Measurements from ENCODE around the gene UBE2E2.

Gene UBE2E2

DNA sequence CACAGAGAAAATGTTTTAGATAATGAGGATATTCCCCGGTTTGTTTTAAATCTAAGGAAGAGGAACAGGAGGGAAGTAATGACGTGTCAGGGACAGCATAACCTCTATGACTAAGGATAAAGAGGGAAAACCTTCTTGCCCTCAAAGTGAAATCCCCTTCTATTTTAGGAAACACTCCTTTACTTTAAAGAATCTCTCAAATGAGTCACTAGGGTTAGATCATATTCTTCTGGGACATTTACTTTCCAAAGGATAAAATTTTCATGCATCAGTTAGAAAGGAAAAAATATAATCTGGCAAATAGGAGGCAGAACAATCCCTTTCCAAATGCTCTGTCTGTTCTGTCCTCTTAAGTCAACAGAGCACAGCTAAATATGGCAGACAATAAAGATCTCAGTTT, 43.2 kb upstream of the UBE2E2 start:
- no peak for TF ChIP-seq EZH2 (IDR thresholded peaks at IDR 0.05; ENCODE audit: borderline replicate concordance, low read depth, low read length, severe bottlenecking)
- TF ChIP-seq, protein P1, sequence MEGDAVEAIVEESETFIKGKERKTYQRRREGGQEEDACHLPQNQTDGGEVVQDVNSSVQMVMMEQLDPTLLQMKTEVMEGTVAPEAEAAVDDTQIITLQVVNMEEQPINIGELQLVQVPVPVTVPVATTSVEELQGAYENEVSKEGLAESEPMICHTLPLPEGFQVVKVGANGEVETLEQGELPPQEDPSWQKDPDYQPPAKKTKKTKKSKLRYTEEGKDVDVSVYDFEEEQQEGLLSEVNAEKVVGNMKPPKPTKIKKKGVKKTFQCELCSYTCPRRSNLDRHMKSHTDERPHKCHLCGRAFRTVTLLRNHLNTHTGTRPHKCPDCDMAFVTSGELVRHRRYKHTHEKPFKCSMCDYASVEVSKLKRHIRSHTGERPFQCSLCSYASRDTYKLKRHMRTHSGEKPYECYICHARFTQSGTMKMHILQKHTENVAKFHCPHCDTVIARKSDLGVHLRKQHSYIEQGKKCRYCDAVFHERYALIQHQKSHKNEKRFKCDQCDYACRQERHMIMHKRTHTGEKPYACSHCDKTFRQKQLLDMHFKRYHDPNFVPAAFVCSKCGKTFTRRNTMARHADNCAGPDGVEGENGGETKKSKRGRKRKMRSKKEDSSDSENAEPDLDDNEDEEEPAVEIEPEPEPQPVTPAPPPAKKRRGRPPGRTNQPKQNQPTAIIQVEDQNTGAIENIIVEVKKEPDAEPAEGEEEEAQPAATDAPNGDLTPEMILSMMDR (IDR thresholded peaks at IDR 0.05; ENCODE audit: borderline replicate concordance, extremely low read depth, low read length, poor library complexity, severe bottlenecking) = no peak
- H3K4me3 ChIP-seq (ENCODE audit: low read depth in 1 of 2, low read length in 2 of 2) = no peak overlapping the region
- no peak overlapping the region for H2AFZ ChIP-seq (ENCODE audit: low read depth, low read length)
- ATAC-seq (ENCODE audit: insufficient read depth, low read depth) (no peak), DNase-seq (no peak)
- H3K9me3 ChIP-seq (ENCODE audit: insufficient read depth, low read length, severe bottlenecking) = no peaks in the 10 kb centered on the region
- H3K27me3 ChIP-seq (ENCODE audit: insufficient read depth, low read length, poor library complexity) = no peaks in the 10 kb centered on the region
- H3K9ac ChIP-seq (ENCODE audit: low read depth, low read length) = no peak overlapping the region
- no peaks in the 10 kb centered on the region for H4K20me1 ChIP-seq (ENCODE audit: insufficient read depth, low read length)
- H3K27ac ChIP-seq (ENCODE audit: low read length) = no peak overlapping the region
- no peaks in the 10 kb centered on the region for H3K4me1 ChIP-seq (ENCODE audit: insufficient read depth, low read length)
- H3K79me2 ChIP-seq (ENCODE audit: insufficient read depth, low read length) = no peaks in the 10 kb centered on the region
- no peaks in the 10 kb centered on the region for H3K36me3 ChIP-seq (ENCODE audit: insufficient read depth, low read length)
- H3K4me2 ChIP-seq (ENCODE audit: insufficient read depth, low read length) = no peak overlapping the region

DNA sequence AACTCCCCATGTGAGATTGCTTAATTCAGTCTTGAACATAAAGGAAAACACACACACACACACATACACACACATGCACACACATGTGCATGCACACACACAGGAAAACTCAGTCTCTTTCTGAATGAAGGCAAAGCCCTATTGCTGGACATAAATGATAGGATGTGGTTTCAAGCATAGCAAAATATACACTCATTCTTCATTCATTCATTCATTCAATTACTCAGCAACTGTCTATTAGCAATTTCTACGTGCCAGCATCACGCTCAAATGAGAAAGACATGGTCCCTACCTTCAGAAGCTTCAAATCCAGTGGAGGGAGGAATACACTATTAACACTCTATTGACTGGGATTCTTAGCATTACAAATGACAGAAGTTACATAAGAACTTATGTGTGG, 41.8 kb upstream of the UBE2E2 start:
- H3K4me3 ChIP-seq (ENCODE audit: low read depth in 1 of 2, low read length in 2 of 2) = no peak overlapping the region
- H3K79me2 ChIP-seq (ENCODE audit: insufficient read depth, low read length) = no peaks in the 10 kb centered on the region
- no peaks in the 10 kb centered on the region for H3K4me1 ChIP-seq (ENCODE audit: insufficient read depth, low read length)
- ATAC-seq (ENCODE audit: insufficient read depth, low read depth) (no peak), DNase-seq (no peak)
- no peaks in the 10 kb centered on the region for H3K36me3 ChIP-seq (ENCODE audit: insufficient read depth, low read length)
- H3K4me2 ChIP-seq (ENCODE audit: insufficient read depth, low read length) = no peak overlapping the region
- H3K9me3 ChIP-seq (ENCODE audit: insufficient read depth, low read length, severe bottlenecking) = no peaks in the 10 kb centered on the region
- no peaks in the 10 kb centered on the region for H4K20me1 ChIP-seq (ENCODE audit: insufficient read depth, low read length)
- no peak overlapping the region for H3K27ac ChIP-seq (ENCODE audit: low read length)
- no peaks in the 10 kb centered on the region for H3K27me3 ChIP-seq (ENCODE audit: insufficient read depth, low read length, poor library complexity)
- H3K9ac ChIP-seq (ENCODE audit: low read depth, low read length) = no peak overlapping the region
- TF ChIP-seq, protein P1 (IDR thresholded peaks at IDR 0.05; ENCODE audit: borderline replicate concordance, extremely low read depth, low read length, poor library complexity, severe bottlenecking) = no peak
- no peak for TF ChIP-seq EZH2 (IDR thresholded peaks at IDR 0.05; ENCODE audit: borderline replicate concordance, low read depth, low read length, severe bottlenecking)
- H2AFZ ChIP-seq (ENCODE audit: low read depth, low read length) = no peak overlapping the region

DNA sequence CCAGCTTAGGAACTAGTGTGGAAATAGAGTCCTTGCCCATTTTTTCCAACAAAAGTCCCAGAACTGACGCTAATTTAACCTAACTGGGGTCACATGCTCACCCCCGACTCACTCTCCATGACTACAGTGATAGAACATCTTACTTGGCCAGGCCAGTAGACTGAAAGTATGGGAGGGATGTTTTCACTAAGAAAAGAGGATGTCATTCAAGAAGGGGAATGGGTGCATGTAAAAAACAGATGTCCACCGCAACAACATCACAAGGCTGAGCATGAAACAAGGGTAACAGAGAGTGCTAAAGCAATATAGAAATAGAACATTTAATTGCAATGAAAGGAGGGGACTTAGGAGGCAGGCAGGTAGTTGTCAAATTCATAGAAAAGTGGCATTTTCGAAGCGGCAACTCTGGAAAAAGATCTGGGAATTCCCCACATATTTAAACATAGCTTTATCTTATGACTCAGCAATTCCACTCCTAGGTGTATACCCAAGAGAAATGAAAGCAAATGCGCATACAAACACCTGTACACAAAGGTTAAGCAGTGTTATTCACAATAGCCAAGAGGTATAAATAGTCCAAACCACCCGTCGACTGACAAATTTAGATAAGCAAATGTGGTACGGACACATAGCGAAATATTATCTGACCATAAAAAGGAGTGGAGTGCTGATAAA, 41.1 kb upstream of the UBE2E2 start:
- no peaks in the 10 kb centered on the region for H3K36me3 ChIP-seq (ENCODE audit: insufficient read depth, low read length)
- ATAC-seq (ENCODE audit: insufficient read depth, low read depth) (no peak), DNase-seq (no peak)
- H3K27ac ChIP-seq (ENCODE audit: low read length) = no peak overlapping the region
- H3K9ac ChIP-seq (ENCODE audit: low read depth, low read length) = no peak overlapping the region
- no peak overlapping the region for H2AFZ ChIP-seq (ENCODE audit: low read depth, low read length)
- no peaks in the 10 kb centered on the region for H3K4me1 ChIP-seq (ENCODE audit: insufficient read depth, low read length)
- TF ChIP-seq EZH2 (IDR thresholded peaks at IDR 0.05; ENCODE audit: borderline replicate concordance, low read depth, low read length, severe bottlenecking) = no peak
- TF ChIP-seq, protein P1 (IDR thresholded peaks at IDR 0.05; ENCODE audit: borderline replicate concordance, extremely low read depth, low read length, poor library complexity, severe bottlenecking) = no peak
- H3K4me3 ChIP-seq (ENCODE audit: low read depth in 1 of 2, low read length in 2 of 2) = no peak overlapping the region
- no peaks in the 10 kb centered on the region for H4K20me1 ChIP-seq (ENCODE audit: insufficient read depth, low read length)
- no peaks in the 10 kb centered on the region for H3K9me3 ChIP-seq (ENCODE audit: insufficient read depth, low read length, severe bottlenecking)
- no peaks in the 10 kb centered on the region for H3K79me2 ChIP-seq (ENCODE audit: insufficient read depth, low read length)
- no peaks in the 10 kb centered on the region for H3K27me3 ChIP-seq (ENCODE audit: insufficient read depth, low read length, poor library complexity)
- H3K4me2 ChIP-seq (ENCODE audit: insufficient read depth, low read length) = no peak overlapping the region
